ENCODE data around the gene IGDCC3.

- no peak for TF ChIP-seq CTCF (IDR thresholded peaks at IDR 0.05)
- no peak for TF ChIP-seq ZFX (IDR thresholded peaks at IDR 0.05; ENCODE audit: borderline replicate concordance)
Measured at GRCh38 chr15:65336493-65337435, 41.0 kb downstream of the IGDCC3 start.

Measured in 22Rv1 (cell line).